RWPE1 (cell line): ENCODE measurements around the gene VARS2.
"Not testable (repeated sequence)": the region's sequence is repeated elsewhere in the genome, so short reads cannot be mapped to it uniquely, and the experiment has no call there.

ENCODE experiments used
- CTCF ChIA-PET: fragments of 350-600 bp; sonication (Branson Sonifier 250); formaldehyde crosslinking; extraction: SDS; loops from one replicate; lab custom pipeline; 2021; lab: Yijun Ruan, JAX
- POLR2A ChIA-PET: fragments of 400-600 bp; formaldehyde crosslinking; extraction: SDS; loops from one replicate; lab custom pipeline; 2020; ENCODE audit warnings: antibody characterized with exemption; ENCODE audit not compliant: low non-redundant PET; lab: Yijun Ruan, JAX
- DNase-seq: peaks from one replicate; pipeline ENCODE4 v3.0.0; 2012; ENCODE audit warnings: low spot score
- H3K27ac ChIP-seq: fragments of 450-650 bp; 2 replicates; pipeline ENCODE4 v1.5.1; 2017
- CTCF ChIP-seq: fragments of 450-650 bp; conservative IDR thresholded peaks from 2 replicates; pipeline ENCODE4 v1.5.1; 2017; ENCODE audit warnings: low read depth, mild to moderate bottlenecking

Gene VARS2

DNA sequence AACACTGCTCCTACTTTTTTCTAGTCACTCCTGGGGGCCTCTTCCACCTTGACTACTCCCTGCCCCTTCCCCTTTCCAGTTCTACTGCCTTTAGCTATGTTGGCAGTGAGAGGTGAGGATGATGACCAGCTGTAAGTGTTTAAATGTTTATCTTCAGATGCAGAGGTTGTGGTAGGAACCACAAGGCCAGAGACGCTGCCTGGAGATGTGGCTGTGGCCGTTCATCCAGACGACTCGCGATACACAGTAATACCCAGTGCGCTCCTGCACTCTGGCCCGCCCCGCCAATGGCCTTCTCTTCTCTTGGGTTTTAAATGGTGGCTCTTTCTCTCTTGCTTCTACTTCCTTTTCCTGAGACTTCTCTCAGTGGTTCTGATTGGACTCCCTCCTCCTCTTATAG is 4.6 kb downstream of the VARS2 start:
- ChIA-PET POLR2A (no interaction called here), CTCF (interaction anchor here (0.5 to 1.9 kb wide), 2 partner anchors 154 to 161 kb away, joined by 5 to 8 read pairs; no protein-coding TSS in a partner anchor)
- no peak for DNase-seq

GRCh38 chr6:30922447-30922852 is 8.4 kb downstream of the VARS2 start:
- no peak for TF ChIP-seq CTCF
- peak overlapping the region; percentile 67 for H3K27ac ChIP-seq
- ChIA-PET CTCF (interaction anchor here (1.8 kb wide), 1 partner anchor 148 kb away, joined by 8 read pairs; no protein-coding TSS in a partner anchor), POLR2A (no interaction called here)
- peak; percentile 76 for DNase-seq

More for the DNA sequence above, 4.6 kb downstream of the VARS2 start:
- no peak for TF ChIP-seq CTCF
- peak overlapping the region; percentile 20; the same call in 1 of the 2 replicates for H3K27ac ChIP-seq

DNA sequence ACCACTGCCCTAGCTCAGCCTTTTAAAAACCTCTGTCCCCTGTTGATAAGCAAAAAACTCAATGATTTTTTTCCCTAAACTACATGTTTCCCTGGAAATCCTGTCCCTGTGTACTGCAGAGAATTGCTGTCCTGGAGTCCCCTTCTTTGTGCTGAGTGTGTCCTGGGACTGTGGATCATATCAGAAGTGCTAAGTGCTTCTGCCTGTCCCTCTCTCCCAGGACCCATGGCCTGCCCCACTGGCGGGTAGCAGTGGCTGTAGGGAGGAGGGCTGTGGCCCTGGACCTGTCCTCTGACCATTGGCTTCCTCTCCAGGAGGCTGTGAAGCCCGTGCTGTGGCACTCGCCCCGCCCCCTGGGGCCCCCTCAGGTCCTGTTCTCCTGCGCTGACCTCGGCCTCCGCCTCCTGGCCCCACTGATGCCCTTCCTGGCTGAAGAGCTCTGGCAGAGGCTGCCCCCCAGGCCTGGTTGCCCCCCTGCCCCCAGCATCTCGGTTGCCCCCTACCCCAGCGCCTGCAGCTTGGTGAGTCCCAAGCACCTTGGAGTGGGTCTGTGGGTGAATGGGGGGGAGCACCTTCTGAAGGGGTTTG is 10.1 kb downstream of the VARS2 start:
- POLR2A ChIA-PET, DNase-seq: not testable (repeated sequence)
- peak overlapping the region; percentile 67 for H3K27ac ChIP-seq
- CTCF ChIA-PET: interaction anchor here (1.1 kb wide), 1 partner anchor 147 kb away, joined by 5 read pairs; no protein-coding TSS in a partner anchor

DNA sequence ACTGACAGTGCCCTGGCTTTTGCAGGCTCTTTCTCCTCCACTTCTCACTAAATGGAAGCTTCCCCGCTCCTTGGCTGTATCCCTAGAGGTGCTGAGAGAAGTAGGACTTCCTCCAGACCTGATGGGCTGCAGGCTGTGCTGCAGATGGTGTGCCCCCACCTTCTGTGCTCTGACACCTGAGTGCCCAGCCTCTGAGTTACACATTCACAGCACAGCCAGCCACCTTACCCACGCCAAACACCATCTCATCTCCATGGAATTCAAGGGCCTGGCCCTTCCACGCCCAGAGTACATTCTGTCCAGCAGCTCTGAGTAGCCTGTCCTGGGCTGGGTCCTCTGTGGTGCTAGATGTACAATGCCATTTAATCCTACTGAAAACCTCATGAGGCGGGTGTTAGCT is 12.6 kb downstream of the VARS2 start:
- peak; percentile 33 for DNase-seq
- H3K27ac ChIP-seq: peak overlapping the region; percentile 88
- POLR2A ChIA-PET: no interaction called here
- TF ChIP-seq CTCF: no peak
- CTCF ChIA-PET: interaction anchor here (0.6 to 1.6 kb wide), 2 partner anchors 11 to 201 kb away, joined by 3 to 8 read pairs; no protein-coding TSS in a partner anchor

GRCh38 chr6:30927080-30927479 is 13.0 kb downstream of the VARS2 start:
- DNase-seq, POLR2A ChIA-PET: not testable (repeated sequence)
- CTCF ChIA-PET: interaction anchor here (0.6 to 1.6 kb wide), 2 partner anchors 12 to 200 kb away, joined by 3 to 8 read pairs; no protein-coding TSS in a partner anchor
- peak overlapping the region; percentile 88 for H3K27ac ChIP-seq

DNA sequence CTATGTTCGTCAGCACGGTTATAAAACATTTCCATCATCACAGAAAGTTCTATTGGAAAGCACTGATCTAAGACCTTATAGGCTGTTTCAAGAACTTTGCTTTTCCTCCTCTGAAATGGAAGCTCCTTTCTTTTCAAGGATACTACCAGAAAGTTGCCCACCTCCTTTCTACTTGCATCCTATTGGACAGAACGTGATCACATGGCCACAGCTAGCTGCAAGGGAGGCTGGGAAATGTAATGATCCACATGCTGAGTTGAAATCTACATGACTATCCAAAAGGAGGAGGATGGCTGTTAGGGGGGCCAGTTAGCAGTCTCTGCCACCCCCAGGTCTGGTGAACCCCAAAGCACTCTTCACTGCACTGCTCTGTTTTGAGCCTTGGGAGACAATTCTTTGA is 14.6 kb downstream of the VARS2 start:
- ChIA-PET POLR2A (no interaction called here), CTCF (interaction anchor here (2.1 kb wide), 1 partner anchor 13 kb away, joined by 4 read pairs; no protein-coding TSS in a partner anchor)
- no peak overlapping the region for H3K27ac ChIP-seq
- TF ChIP-seq CTCF: no peak
- no peak for DNase-seq

GRCh38 chr6:30930506-30930905 is 16.5 kb downstream of the VARS2 start:
- H3K27ac ChIP-seq: no peak overlapping the region; the same call in 1 of the 2 replicates
- no peak for TF ChIP-seq CTCF
- no peak for DNase-seq
- ChIA-PET POLR2A (no interaction called here), CTCF (interaction anchor here (0.7 to 2.1 kb wide), 3 partner anchors 15 to 149 kb away, joined by 3 to 6 read pairs (median 4); no protein-coding TSS in a partner anchor)
